BE2C (cell line): Measurements from ENCODE around the gene PATJ. TPM values are rescaled to one million over a fixed set of nuclear protein-coding genes. Genes with fewer than 3 reads are reported as not detected.
"Not testable (repeated sequence)": the region's sequence is repeated elsewhere in the genome, so short reads cannot be mapped to it uniquely, and the experiment has no call there.

Source experiments
- DNase-seq: peaks from one replicate; pipeline ENCODE4 v3.0.0-alpha.2; 2020
- H3K27me3 ChIP-seq: fragments of 250-450 bp; sonication (Bioruptor Pico); 2 replicates; pipeline ENCODE4 v1.5.1; 2020; ENCODE audit warnings: mild to moderate bottlenecking
- H3K36me3 ChIP-seq: fragments of 250-450 bp; sonication (Bioruptor Pico); 2 replicates; pipeline ENCODE4 v1.5.1; 2020; ENCODE audit warnings: mild to moderate bottlenecking
- H3K4me1 ChIP-seq: fragments of 250-450 bp; sonication (Bioruptor Pico); 2 replicates; pipeline ENCODE4 v1.5.1; 2020
- H3K4me3 ChIP-seq: 2 replicates; pipeline ENCODE4 v1.5.1; 2011; ENCODE audit warnings: low read depth, low read length
- H3K9me3 ChIP-seq: fragments of 250-450 bp; sonication (Bioruptor Pico); 2 replicates; pipeline ENCODE4 v1.5.1; 2020
- polyA plus RNA-seq: library from polyadenylated mRNA; unstranded; fragments of >200 nt; gene quantifications from one replicate; pipeline ENCODE4 v1.2.1, GENCODE V29; 2012; ENCODE audit warnings: low read depth, missing spikeins; ENCODE audit not compliant: insufficient read length, insufficient read depth
- TF ChIP-seq, protein P1 (sequence below): IDR thresholded peaks from 2 replicates; pipeline ENCODE4 v1.5.1; 2012; ENCODE audit warnings: mild to moderate bottlenecking, low read depth, low read length

The PATJ gene, protein sequence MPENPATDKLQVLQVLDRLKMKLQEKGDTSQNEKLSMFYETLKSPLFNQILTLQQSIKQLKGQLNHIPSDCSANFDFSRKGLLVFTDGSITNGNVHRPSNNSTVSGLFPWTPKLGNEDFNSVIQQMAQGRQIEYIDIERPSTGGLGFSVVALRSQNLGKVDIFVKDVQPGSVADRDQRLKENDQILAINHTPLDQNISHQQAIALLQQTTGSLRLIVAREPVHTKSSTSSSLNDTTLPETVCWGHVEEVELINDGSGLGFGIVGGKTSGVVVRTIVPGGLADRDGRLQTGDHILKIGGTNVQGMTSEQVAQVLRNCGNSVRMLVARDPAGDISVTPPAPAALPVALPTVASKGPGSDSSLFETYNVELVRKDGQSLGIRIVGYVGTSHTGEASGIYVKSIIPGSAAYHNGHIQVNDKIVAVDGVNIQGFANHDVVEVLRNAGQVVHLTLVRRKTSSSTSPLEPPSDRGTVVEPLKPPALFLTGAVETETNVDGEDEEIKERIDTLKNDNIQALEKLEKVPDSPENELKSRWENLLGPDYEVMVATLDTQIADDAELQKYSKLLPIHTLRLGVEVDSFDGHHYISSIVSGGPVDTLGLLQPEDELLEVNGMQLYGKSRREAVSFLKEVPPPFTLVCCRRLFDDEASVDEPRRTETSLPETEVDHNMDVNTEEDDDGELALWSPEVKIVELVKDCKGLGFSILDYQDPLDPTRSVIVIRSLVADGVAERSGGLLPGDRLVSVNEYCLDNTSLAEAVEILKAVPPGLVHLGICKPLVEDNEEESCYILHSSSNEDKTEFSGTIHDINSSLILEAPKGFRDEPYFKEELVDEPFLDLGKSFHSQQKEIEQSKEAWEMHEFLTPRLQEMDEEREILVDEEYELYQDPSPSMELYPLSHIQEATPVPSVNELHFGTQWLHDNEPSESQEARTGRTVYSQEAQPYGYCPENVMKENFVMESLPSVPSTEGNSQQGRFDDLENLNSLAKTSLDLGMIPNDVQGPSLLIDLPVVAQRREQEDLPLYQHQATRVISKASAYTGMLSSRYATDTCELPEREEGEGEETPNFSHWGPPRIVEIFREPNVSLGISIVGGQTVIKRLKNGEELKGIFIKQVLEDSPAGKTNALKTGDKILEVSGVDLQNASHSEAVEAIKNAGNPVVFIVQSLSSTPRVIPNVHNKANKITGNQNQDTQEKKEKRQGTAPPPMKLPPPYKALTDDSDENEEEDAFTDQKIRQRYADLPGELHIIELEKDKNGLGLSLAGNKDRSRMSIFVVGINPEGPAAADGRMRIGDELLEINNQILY (N-terminal part only)
- polyA plus RNA-seq, result 0.28 TPM

DNA sequence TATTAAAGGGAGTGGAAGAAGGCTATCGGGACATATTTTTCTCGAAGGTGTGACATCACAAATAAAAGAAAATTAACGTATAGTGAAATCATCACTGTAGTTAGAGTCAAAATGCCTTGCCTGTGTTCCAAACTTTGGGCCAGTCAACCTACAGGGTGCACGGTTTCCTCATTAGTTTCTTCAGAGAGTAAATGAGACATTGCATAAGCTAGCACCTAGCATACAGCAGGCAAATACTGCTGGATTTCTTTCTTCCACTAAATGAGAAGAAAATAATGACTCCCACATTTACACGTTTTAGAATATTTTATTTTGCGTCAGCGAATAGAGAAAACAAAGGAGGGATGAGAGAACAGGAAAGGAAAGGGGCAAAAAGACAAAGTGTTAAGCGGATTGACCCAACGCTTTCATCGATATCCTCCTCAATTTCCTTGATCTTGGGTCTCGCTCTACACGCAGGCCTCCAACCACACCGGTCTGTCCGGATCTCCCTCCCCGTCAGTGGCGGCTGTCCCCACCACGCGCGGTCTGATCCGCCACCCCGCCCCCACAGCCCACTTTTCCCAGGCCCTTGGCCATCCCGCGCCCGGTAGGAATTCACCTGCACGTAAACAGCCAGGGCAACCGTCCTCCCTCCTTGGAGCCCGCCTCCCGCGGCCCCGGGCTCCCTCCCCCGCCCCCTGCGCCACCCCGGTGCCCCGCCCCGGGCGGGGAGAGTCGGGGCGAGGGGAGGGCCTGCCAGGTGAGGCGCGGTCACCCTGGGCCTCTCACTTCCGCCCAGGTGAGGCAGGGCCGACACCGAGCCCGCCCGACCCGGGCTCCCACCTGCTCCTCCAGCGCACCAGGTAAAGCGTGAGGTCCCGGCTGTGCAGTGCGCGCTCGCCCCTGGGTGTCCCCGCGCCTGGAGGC lies at the start of gene PATJ:
PATJ (plus strand) TSS at position 770 of the 909 bp plus-strand sequence. CDS start 20,413 bp downstream, outside the sequence.
- Histone ChIP-seq H3K4me3 (peak within 1 kb of the TSS; percentile 53), H3K9me3 (no peaks in the 10 kb centered on the region), H3K27me3 (no peaks in the 10 kb centered on the region), H3K36me3 (no peaks in the 10 kb centered on the region), H3K4me1 (no peaks in the 10 kb centered on the region)
- DNase-seq, result peak; percentile 11
- TF ChIP-seq, protein P1, sequence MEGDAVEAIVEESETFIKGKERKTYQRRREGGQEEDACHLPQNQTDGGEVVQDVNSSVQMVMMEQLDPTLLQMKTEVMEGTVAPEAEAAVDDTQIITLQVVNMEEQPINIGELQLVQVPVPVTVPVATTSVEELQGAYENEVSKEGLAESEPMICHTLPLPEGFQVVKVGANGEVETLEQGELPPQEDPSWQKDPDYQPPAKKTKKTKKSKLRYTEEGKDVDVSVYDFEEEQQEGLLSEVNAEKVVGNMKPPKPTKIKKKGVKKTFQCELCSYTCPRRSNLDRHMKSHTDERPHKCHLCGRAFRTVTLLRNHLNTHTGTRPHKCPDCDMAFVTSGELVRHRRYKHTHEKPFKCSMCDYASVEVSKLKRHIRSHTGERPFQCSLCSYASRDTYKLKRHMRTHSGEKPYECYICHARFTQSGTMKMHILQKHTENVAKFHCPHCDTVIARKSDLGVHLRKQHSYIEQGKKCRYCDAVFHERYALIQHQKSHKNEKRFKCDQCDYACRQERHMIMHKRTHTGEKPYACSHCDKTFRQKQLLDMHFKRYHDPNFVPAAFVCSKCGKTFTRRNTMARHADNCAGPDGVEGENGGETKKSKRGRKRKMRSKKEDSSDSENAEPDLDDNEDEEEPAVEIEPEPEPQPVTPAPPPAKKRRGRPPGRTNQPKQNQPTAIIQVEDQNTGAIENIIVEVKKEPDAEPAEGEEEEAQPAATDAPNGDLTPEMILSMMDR, result no peak

DNA sequence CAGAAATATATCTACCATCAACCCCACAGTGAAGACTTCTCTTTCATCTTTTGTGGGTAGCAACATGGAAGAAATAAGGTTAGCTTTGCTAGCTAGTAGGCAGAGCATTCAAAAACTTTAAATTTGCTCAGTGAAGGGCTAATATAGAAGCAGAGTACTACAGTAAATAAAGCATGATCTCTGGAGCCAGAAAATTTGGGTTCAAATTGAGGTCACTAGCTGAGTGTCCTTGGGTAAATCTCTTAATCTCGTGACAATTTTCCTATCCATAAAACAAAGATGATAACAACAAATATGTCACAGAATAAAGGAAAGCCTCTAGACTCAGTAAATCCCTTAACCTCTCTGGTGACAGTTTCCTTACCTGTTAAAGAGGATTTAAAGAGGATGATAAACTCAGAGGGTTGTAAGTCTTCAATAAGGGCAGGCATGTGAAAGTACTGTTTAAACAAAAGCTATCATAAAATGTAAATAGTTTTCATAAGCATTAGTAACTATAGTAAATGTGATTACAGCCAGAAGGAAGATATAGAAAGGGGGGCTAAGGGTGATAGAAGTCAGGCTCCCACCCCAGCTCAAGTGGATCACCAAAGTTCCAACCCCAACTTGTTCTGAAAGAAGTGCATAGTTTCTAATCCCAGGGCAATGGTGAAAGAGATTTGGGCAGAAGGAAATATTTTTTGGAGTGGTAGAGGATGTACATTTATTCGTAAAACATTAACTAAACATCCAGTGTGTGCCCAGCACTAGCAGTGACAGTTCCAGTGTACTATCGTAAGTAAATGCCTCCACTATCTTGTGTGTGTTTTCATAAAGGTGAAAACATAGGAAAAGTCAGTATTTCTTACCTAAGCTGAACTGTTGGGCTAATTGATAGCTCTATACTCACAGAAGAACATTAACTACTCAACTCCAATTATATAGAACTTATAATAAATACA lies 42.1 kb upstream of the PATJ start:
- H3K4me1 ChIP-seq, result no peaks in the 10 kb centered on the region
- no peak overlapping the region for H3K4me3 ChIP-seq
- TF ChIP-seq, protein P1, result no peak
- H3K9me3 ChIP-seq, result no peaks in the 10 kb centered on the region
- no peaks in the 10 kb centered on the region for H3K27me3 ChIP-seq
- no peaks in the 10 kb centered on the region for H3K36me3 ChIP-seq
- DNase-seq, result no peak

DNA sequence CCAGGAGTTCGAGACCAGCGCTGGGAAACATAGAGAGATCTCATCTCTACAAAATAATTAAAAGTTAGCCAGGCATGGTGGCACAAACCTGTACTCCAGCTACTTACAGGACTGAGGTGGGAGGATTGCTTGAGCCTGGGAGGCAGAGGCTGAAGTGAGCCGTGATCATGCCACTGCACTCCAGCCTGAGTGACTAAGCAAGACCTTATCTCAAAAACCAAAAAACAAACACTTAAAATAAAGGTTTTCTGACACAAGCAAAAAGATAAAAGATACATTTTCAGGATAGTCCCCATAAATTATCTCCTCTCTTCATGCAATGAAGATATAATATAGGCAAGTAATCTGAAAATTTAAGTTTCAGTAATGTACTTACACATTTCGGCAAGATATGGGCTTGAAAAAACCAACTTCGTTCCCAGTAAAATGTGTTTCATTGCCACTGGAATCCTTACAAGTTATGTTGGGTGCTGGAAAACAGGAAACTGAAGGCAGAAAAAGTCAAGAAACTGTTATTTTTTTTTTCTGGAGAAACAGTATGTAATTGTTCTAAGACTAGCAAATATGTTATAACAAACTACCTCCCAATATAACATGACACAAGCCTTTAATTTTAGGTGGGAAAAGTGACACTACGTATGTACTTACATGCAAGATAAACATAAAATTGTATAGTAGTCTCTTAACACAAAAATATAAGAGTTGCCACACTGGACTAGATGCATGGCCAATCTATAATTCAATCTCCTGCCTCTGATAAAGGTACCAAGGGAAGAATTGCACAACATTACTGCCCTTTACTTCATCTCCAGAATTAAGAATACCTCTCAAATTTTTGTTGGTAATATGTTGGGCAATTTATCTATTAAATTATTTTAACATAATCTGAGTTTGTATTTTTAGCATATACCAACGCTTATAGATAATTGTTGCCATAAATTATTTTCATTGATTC lies 33.0 kb upstream of the PATJ start:
- no peaks in the 10 kb centered on the region; the same call in 1 of the 2 replicates for H3K36me3 ChIP-seq
- H3K27me3 ChIP-seq, result no peaks in the 10 kb centered on the region
- no peak overlapping the region for H3K4me3 ChIP-seq
- no peaks in the 10 kb centered on the region for H3K4me1 ChIP-seq
- TF ChIP-seq, protein P1, result no peak
- DNase-seq, result no peak
- H3K9me3 ChIP-seq, result no peaks in the 10 kb centered on the region

DNA sequence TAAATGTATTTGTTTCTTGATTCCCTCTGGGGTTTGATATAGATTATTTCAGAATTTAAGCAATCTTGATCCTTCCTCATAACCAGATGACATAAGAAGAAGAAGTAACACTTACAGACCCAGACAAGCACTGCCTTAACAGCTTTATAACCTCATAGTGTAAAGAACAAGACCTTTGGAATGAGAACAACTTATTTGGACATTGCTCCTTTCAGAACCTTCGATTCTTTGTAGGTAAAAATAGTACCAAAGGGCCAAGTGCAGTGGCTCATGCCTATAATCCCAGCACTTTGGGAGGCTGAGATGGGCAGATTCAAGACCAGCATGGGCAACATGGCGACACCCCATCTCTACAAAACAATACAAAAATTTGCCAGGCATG lies 32.4 kb upstream of the PATJ start:
- H3K27me3 ChIP-seq, result no peaks in the 10 kb centered on the region
- H3K4me1 ChIP-seq, result no peaks in the 10 kb centered on the region
- H3K9me3 ChIP-seq, result no peaks in the 10 kb centered on the region
- no peak overlapping the region for H3K4me3 ChIP-seq
- H3K36me3 ChIP-seq, result no peaks in the 10 kb centered on the region; the same call in 1 of the 2 replicates
- TF ChIP-seq, protein P1, result no peak
- no peak for DNase-seq

DNA sequence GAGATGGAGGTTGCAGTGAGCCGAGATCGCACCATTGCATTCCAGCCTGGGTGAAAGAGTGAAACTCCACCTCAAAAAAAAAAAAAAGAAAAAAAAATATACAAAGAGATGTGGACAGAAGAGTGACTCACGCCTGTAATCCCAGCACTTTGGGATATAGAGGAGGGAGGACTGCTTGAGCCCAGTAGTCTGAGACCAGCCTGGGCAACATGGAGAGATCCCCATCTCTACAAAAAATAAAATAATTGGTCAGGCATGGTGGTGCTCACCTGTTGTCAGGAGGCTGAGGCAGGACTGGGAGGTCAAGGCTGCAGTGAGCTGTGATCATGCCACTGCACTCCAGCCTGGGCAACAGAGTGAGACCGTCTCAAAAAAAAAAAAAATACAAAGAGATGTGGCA lies 31.0 kb upstream of the PATJ start:
- not testable (repeated sequence) for H3K4me3 ChIP-seq, DNase-seq, H3K36me3 ChIP-seq, H3K4me1 ChIP-seq, H3K9me3 ChIP-seq, H3K27me3 ChIP-seq
